ENCODE results near the gene VKORC1L1.

VKORC1L1 gene

DNA sequence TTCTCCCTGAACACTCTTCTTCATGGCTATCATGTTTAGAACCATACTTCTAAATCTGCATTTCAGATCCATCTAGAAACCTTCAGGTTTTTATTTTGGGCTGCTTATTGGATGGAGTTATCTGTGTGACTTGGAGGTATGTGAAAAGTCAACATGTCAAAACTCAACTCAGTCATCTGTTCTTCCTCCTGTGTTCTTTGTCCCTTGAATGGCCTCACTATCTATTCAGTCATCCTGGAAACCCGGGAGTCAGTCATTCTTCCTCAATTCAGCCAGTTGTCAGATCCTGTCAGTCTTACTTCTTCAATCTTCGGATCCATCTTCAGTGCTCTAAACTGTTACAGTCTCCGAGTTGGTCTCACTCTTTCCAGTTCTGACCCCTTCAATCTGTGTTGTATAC, 52.2 kb downstream of the VKORC1L1 start:
- DNase-seq: no peak
- no peak overlapping the region for H2AFZ ChIP-seq (ENCODE audit: low read length)
- no peak overlapping the region for H3K27ac ChIP-seq (ENCODE audit: low read length)
- TF ChIP-seq EZH2 (optimal IDR thresholded peaks at IDR 0.05; ENCODE audit: low read depth, low read length): no peak
- no peak for TF ChIP-seq EZH2phosphoT487 (IDR thresholded peaks at IDR 0.05; ENCODE audit: low read length)
- TF ChIP-seq CTCF (IDR thresholded peaks at IDR 0.05; ENCODE audit: low read length): no peak
- no peaks in the 10 kb centered on the region for H3K9me2 ChIP-seq (replicated peaks; ENCODE audit: insufficient read depth, low read length)
- H3F3A ChIP-seq (ENCODE audit: insufficient read depth, low read length): no peaks in the 10 kb centered on the region
- no peaks in the 10 kb centered on the region for H4K20me1 ChIP-seq (ENCODE audit: insufficient read depth, low read length)
- H3K4me2 ChIP-seq (ENCODE audit: low read depth, low read length): no peak overlapping the region
- H3K4me1 ChIP-seq (ENCODE audit: low read length): no peaks in the 10 kb centered on the region
- peaks cover 80% of the 10 kb centered on the region for H3K79me2 ChIP-seq (ENCODE audit: low read length)
- no peak overlapping the region for H3K9ac ChIP-seq (ENCODE audit: low read length)
- H3K9me3 ChIP-seq (replicated peaks; ENCODE audit: insufficient read depth, low read length): no peaks in the 10 kb centered on the region
- H3K36me3 ChIP-seq (replicated peaks; ENCODE audit: insufficient read depth, low read length): no peaks in the 10 kb centered on the region
- no peaks in the 10 kb centered on the region for H3K27me3 ChIP-seq (replicated peaks; ENCODE audit: insufficient read depth, low read length)
- no peak overlapping the region for H3K4me3 ChIP-seq (ENCODE audit: low read length)

DNA sequence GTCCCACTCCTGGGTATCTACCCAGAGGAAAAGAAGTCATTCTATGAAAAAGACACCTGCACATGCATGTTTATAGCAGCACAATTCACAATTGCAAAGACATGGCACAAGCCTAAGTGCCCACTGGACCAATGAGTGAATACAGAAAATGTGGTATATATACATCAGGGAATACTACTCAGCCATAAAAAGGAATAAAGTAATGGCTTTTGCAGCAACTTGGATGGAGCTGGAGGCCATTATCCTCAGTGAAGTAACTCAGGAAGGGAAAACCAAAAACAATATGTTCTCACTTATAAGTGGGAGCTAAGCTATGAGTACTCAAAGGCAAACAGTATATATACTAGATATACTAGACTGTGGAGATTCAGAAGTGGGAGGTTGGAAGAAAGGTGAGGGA, 53.7 kb downstream of the VKORC1L1 start:
- TF ChIP-seq EZH2phosphoT487 (IDR thresholded peaks at IDR 0.05; ENCODE audit: low read length): no peak
- no peak for TF ChIP-seq EZH2 (optimal IDR thresholded peaks at IDR 0.05; ENCODE audit: low read depth, low read length)
- no peak for TF ChIP-seq CTCF (IDR thresholded peaks at IDR 0.05; ENCODE audit: low read length)
- Histone ChIP-seq H3K79me2 (ENCODE audit: low read length) (peaks cover 83% of the 10 kb centered on the region), H3K9me3 (replicated peaks; ENCODE audit: insufficient read depth, low read length) (no peaks in the 10 kb centered on the region)

GRCh38 chr7:65927489-65928448, 54.9 kb downstream of the VKORC1L1 start:
- Histone ChIP-seq H3K4me2 (ENCODE audit: low read depth, low read length) (no peak overlapping the region), H3K9me2 (replicated peaks; ENCODE audit: insufficient read depth, low read length) (no peaks in the 10 kb centered on the region), H3K4me1 (ENCODE audit: low read length) (no peaks in the 10 kb centered on the region), H3K9ac (ENCODE audit: low read length) (no peak overlapping the region), H4K20me1 (ENCODE audit: insufficient read depth, low read length) (no peaks in the 10 kb centered on the region; the same call in 1 of the 2 replicates), H3K9me3 (replicated peaks; ENCODE audit: insufficient read depth, low read length) (no peaks in the 10 kb centered on the region), H3K4me3 (ENCODE audit: low read length) (no peak overlapping the region), H3K79me2 (ENCODE audit: low read length) (peaks cover 87% of the 10 kb centered on the region), H3K27ac (ENCODE audit: low read length) (no peak overlapping the region), H2AFZ (ENCODE audit: low read length) (no peak overlapping the region), H3F3A (ENCODE audit: insufficient read depth, low read length) (no peaks in the 10 kb centered on the region), H3K27me3 (replicated peaks; ENCODE audit: insufficient read depth, low read length) (no peaks in the 10 kb centered on the region), H3K36me3 (replicated peaks; ENCODE audit: insufficient read depth, low read length) (no peaks in the 10 kb centered on the region)
- DNase-seq: no peak
- TF ChIP-seq EZH2phosphoT487 (IDR thresholded peaks at IDR 0.05; ENCODE audit: low read length) (no peak), EZH2 (optimal IDR thresholded peaks at IDR 0.05; ENCODE audit: low read depth, low read length) (no peak), CTCF (IDR thresholded peaks at IDR 0.05; ENCODE audit: low read length) (no peak)

More for the DNA sequence above, 53.7 kb downstream of the VKORC1L1 start:
- H3K4me2 ChIP-seq (ENCODE audit: low read depth, low read length): no peak overlapping the region
- no peak overlapping the region for H3K9ac ChIP-seq (ENCODE audit: low read length)
- DNase-seq: no peak
- no peaks in the 10 kb centered on the region for H3K36me3 ChIP-seq (replicated peaks; ENCODE audit: insufficient read depth, low read length)
- H3K4me1 ChIP-seq (ENCODE audit: low read length): no peaks in the 10 kb centered on the region
- H3K9me2 ChIP-seq (replicated peaks; ENCODE audit: insufficient read depth, low read length): no peaks in the 10 kb centered on the region
- H2AFZ ChIP-seq (ENCODE audit: low read length): no peak overlapping the region
- no peaks in the 10 kb centered on the region for H3K27me3 ChIP-seq (replicated peaks; ENCODE audit: insufficient read depth, low read length)
- no peak overlapping the region for H3K27ac ChIP-seq (ENCODE audit: low read length)
- H3F3A ChIP-seq (ENCODE audit: insufficient read depth, low read length): no peaks in the 10 kb centered on the region
- no peaks in the 10 kb centered on the region; the same call in 1 of the 2 replicates for H4K20me1 ChIP-seq (ENCODE audit: insufficient read depth, low read length)
- H3K4me3 ChIP-seq (ENCODE audit: low read length): no peak overlapping the region

All from MM.1S (cell line).